Gastrocnemius medialis (tissue), 4 donors: ENCODE results near the gene CYP8B1. TPM values are rescaled to one million over a fixed set of nuclear protein-coding genes. Genes with fewer than 3 reads are reported as not detected.

ENCODE experiments used
- ATAC-seq, 2 donors: fragments of 150-250 bp; one replicate each; pipeline ENCODE4 v1.9.1; 2016
- DNase-seq, 2 donors: peaks; one replicate each; pipeline ENCODE4 v3.0.0-alpha.2; 2019
- H3K27ac ChIP-seq, 4 donors: fragments of 200-600 bp; sonication (generic); 1 replicate in 1 of 4; 2 replicates in 3 of 4; pipeline ENCODE4 v1.5.1; 2016 to 2018; ENCODE audit warnings: mild to moderate bottlenecking in 2 of 4, moderate library complexity in 1 of 4
- H3K27me3 ChIP-seq, 3 donors: fragments of 200-600 bp; sonication (generic) in 2 of 3; 1 replicate in 1 of 3; 2 replicates in 2 of 3; pipeline versions ENCODE4 v1.5.1 to v1.6.0; 2016 to 2019; ENCODE audit warnings: mild to moderate bottlenecking in 1 of 3, moderate library complexity in 1 of 3
- H3K36me3 ChIP-seq, 2 donors: fragments of 200-600 bp; sonication (generic) in 1 of 2; one replicate each; pipeline ENCODE4 v1.5.1; 2017 to 2018
- H3K4me1 ChIP-seq, 2 donors: fragments of 200-600 bp; sonication (generic) in 1 of 2; one replicate each; pipeline ENCODE4 v1.5.1; 2016 to 2017; ENCODE audit warnings: mild to moderate bottlenecking in 2 of 2
- H3K4me3 ChIP-seq, 4 donors: fragments of 200-600 bp; sonication (generic) in 3 of 4; 1 replicate in 1 of 4; 2 replicates in 3 of 4; pipeline ENCODE4 v1.5.1; 2016 to 2019; ENCODE audit warnings: mild to moderate bottlenecking in 2 of 4
- H3K9me3 ChIP-seq, 3 donors: fragments of 200-600 bp; sonication (generic) in 2 of 3; 1 replicate in 1 of 3; 2 replicates in 2 of 3; pipeline ENCODE4 v1.5.1; 2016 to 2019
- CTCF ChIP-seq, 5 experiments: fragments of 450-650 bp in 3 of 5; fragments of 200-600 bp in 2 of 5; sonication (generic) in 2 of 5; IDR thresholded peaks in 4 of 5; conservative IDR thresholded peaks in 1 of 5; 1 replicate in 4 of 5; 2 replicates in 1 of 5; pipeline ENCODE4 v1.5.1; 2016 to 2019; ENCODE audit warnings: antibody characterized with exemption in 5 of 5, mild to moderate bottlenecking in 3 of 5, moderate library complexity in 3 of 5
- POLR2A ChIP-seq, 2 donors: fragments of 450-650 bp; IDR thresholded peaks; one replicate each; pipeline ENCODE4 v1.6.1; 2017; ENCODE audit warnings: antibody characterized with exemption in 2 of 2, mild to moderate bottlenecking in 2 of 2, moderate library complexity in 2 of 2
- in situ Hi-C, 4 donors: fragments of 200-750 bp; cut with MboI; loops; one replicate each; pipeline versions ENCODE4 v1.15.0 to v1.8.0; 2017; ENCODE audit warnings: low sequenced_read_pairs in 4 of 4
- intact Hi-C: fragments of 100-400 bp; cut with DNase I; formaldehyde crosslinking; loops from one replicate; pipeline ENCODE4 v1.15.1; 2023; ENCODE audit warnings: low total_unique reads
- total RNA-seq, 4 donors: library from RNA; depleted of rRNA; stranded (reverse); fragments of >200 nt; gene quantifications; one replicate each; pipeline versions ENCODE4 v1.1.0 to v1.2.3, GENCODE V29; 2016

Gene CYP8B1
- total RNA-seq, 4 donors from 2014 or later = 0.62 to 0.93 TPM; not detected in 2

- TF ChIP-seq POLR2A (IDR thresholded peaks at IDR 0.05) = no peak
- intact Hi-C loops = no loop called here
- Histone ChIP-seq H3K9me3 (no peaks in the 10 kb centered on the region), H3K4me1 (peaks cover 9 to 21% of the 10 kb centered on the region in 2 donors), H3K36me3 (no peaks in the 10 kb centered on the region), H3K4me3 (no peak overlapping the region), H3K27ac (peak overlapping the region; percentile 9 to 59 (median 40)), H3K27me3 (no peaks in the 10 kb centered on the region)
- ATAC-seq (no peak), DNase-seq (no peak)
- in situ Hi-C loops = no loop called here
Observed at GRCh38 chr3:42846685-42847522, 28.8 kb downstream of the CYP8B1 start.

GRCh38 chr3:42844815-42845214 is 30.9 kb downstream of the CYP8B1 start:
- H3K27ac ChIP-seq = peak overlapping the region in 1 of 4 donors; percentile 59
- no peak for DNase-seq
- in situ Hi-C loops = no loop called here

GRCh38 chr3:42844412-42844713 is 31.3 kb downstream of the CYP8B1 start:
- intact Hi-C loops = no loop called here
- DNase-seq (no peak), ATAC-seq (no peak)
- Histone ChIP-seq H3K4me3 (no peak overlapping the region), H3K36me3 (no peaks in the 10 kb centered on the region), H3K27ac (peak overlapping the region in 3 of 4 donors; percentile 8 to 59 (median 44)), H3K4me1 (peaks cover 9 to 16% of the 10 kb centered on the region in 2 donors), H3K27me3 (no peaks in the 10 kb centered on the region), H3K9me3 (no peaks in the 10 kb centered on the region)
- TF ChIP-seq POLR2A (IDR thresholded peaks at IDR 0.05) (no peak), CTCF (IDR thresholded peaks at IDR 0.05 in 4 of 5, conservative IDR thresholded peaks at IDR 0.05 in 1 of 5) (no peak)
- in situ Hi-C loops = no loop called here

More at GRCh38 chr3:42844815-42845214, 30.9 kb downstream of the CYP8B1 start:
- H3K36me3 ChIP-seq = no peaks in the 10 kb centered on the region
- no peak overlapping the region for H3K4me3 ChIP-seq
- TF ChIP-seq CTCF (IDR thresholded peaks at IDR 0.05 in 4 of 5, conservative IDR thresholded peaks at IDR 0.05 in 1 of 5) (no peak), POLR2A (IDR thresholded peaks at IDR 0.05) (no peak)
- no peaks in the 10 kb centered on the region for H3K9me3 ChIP-seq
- H3K4me1 ChIP-seq = peaks cover 9 to 19% of the 10 kb centered on the region in 2 donors
- intact Hi-C loops = no loop called here
- no peak for ATAC-seq
- no peaks in the 10 kb centered on the region for H3K27me3 ChIP-seq

GRCh38 chr3:42843713-42844411 is 31.8 kb downstream of the CYP8B1 start:
- Histone ChIP-seq H3K36me3 (no peaks in the 10 kb centered on the region), H3K4me1 (peaks cover 9 to 13% of the 10 kb centered on the region in 2 donors), H3K4me3 (no peak overlapping the region), H3K9me3 (no peaks in the 10 kb centered on the region), H3K27me3 (no peaks in the 10 kb centered on the region), H3K27ac (peak overlapping the region in 3 of 4 donors; percentile 8 to 59 (median 44))
- ATAC-seq = peak; percentile 51 to 52
- in situ Hi-C loops (no loop called here), intact Hi-C loops (no loop called here)
- TF ChIP-seq POLR2A (IDR thresholded peaks at IDR 0.05) = no peak
- no peak for TF ChIP-seq CTCF (IDR thresholded peaks at IDR 0.05 in 4 of 5, conservative IDR thresholded peaks at IDR 0.05 in 1 of 5)
- peak in 1 of 2 donors; percentile 31 for DNase-seq

- ATAC-seq = no peak
Observed at GRCh38 chr3:42841332-42841731, 34.3 kb downstream of the CYP8B1 start.

More at GRCh38 chr3:42841332-42841731, 34.3 kb downstream of the CYP8B1 start:
- Histone ChIP-seq H3K4me1 (peaks cover 5% of the 10 kb centered on the region in 2 donors), H3K27ac (no peak overlapping the region), H3K4me3 (no peak overlapping the region), H3K36me3 (no peaks in the 10 kb centered on the region), H3K27me3 (no peaks in the 10 kb centered on the region), H3K9me3 (no peaks in the 10 kb centered on the region)
- intact Hi-C loops = no loop called here
- no peak for TF ChIP-seq CTCF (IDR thresholded peaks at IDR 0.05 in 4 of 5, conservative IDR thresholded peaks at IDR 0.05 in 1 of 5)
- in situ Hi-C loops = no loop called here
- no peak for DNase-seq
